GM12878 (cell line): ENCODE results near the gene MTHFD1. TPM values are rescaled to one million over a fixed set of nuclear protein-coding genes. Genes with fewer than 3 reads are reported as not detected.

Source experiments
- DPF2 ChIP-seq: fragments of 450-650 bp; IDR thresholded peaks from 2 replicates; pipeline ENCODE4 v1.6.1; 2017; ENCODE audit warnings: mild to moderate bottlenecking
- EZH2 ChIP-seq: IDR thresholded peaks from 2 replicates; pipeline ENCODE4 v1.6.1; 2012; ENCODE audit warnings: low read depth, mild to moderate bottlenecking, control low read depth, inconsistent platforms, low read length, borderline replicate concordance; ENCODE audit not compliant: control insufficient read depth
- FOS ChIP-seq: IDR thresholded peaks from 3 replicates; pipeline ENCODE4 v1.6.1; 2011; ENCODE audit warnings: borderline replicate concordance; ENCODE audit not compliant: insufficient read length; ENCODE audit errors: extremely low read depth
- FOXK2 ChIP-seq: fragments of 450-650 bp; IDR thresholded peaks from 2 replicates; pipeline ENCODE4 v1.6.1; 2017; ENCODE audit warnings: mild to moderate bottlenecking, moderate library complexity
- GABPA ChIP-seq: IDR thresholded peaks from 2 replicates; pipeline ENCODE4 v1.6.1; 2014; ENCODE audit warnings: antibody characterized with exemption, low read depth, mild to moderate bottlenecking, inconsistent platforms
- RBBP5 ChIP-seq: fragments of 200-600 bp; sonication (generic); conservative IDR thresholded peaks from 2 replicates; pipeline ENCODE4 v1.6.1; 2016
- SIN3A ChIP-seq: IDR thresholded peaks from 2 replicates; pipeline ENCODE4 v1.6.1; 2012; ENCODE audit warnings: low read depth, low read length, improper control_type of control experiment
- SP1 ChIP-seq: IDR thresholded peaks from one replicate; pipeline ENCODE4 v1.6.1; 2011; ENCODE audit warnings: low read depth, low read length
- SREBF2 ChIP-seq: IDR thresholded peaks from 2 replicates; pipeline ENCODE4 v1.6.1; 2012; ENCODE audit warnings: mild to moderate bottlenecking, low read length
- SUPT20H ChIP-seq: IDR thresholded peaks from 2 replicates; pipeline ENCODE4 v1.6.1; 2011; ENCODE audit warnings: low read depth, mild to moderate bottlenecking, low read length, moderate library complexity, borderline replicate concordance; ENCODE audit not compliant: control insufficient read depth
- TCF12 ChIP-seq: IDR thresholded peaks from 2 replicates; pipeline ENCODE4 v1.6.1; 2011; ENCODE audit warnings: low read depth, mild to moderate bottlenecking, low read length
- ZNF217 ChIP-seq: fragments of 450-650 bp; IDR thresholded peaks from 2 replicates; pipeline ENCODE4 v1.6.1; 2017; ENCODE audit warnings: antibody characterized with exemption, mild to moderate bottlenecking
- polyA plus RNA-seq, 11 experiments: library from polyadenylated mRNA; depleted of rRNA in 4 of 11; unstranded in 6 of 11; stranded (reverse) in 5 of 11; fragments of >200 nt; fragmentation: Nextera tagmentation in 4 of 11; fragmentation: Illumina TruSeq in 1 of 11; extraction: Ambion mirVana in 4 of 11; extraction: Trizol in 1 of 11; gene quantifications; 1 replicate in 1 of 11; 2 replicates in 10 of 11; pipeline versions ENCODE4 v1.2.1 to v1.2.3, GENCODE V29; 2011 to 2016; ENCODE audit warnings: inconsistent platforms in 2 of 11, missing spikeins in 2 of 11, low read depth in 1 of 11
- total RNA-seq, 4 experiments: library from RNA; depleted of rRNA in 3 of 4; stranded (reverse); fragments of >200 nt in 3 of 4; fragmentation: Illumina TruSeq in 1 of 4; extraction: Trizol in 1 of 4; gene quantifications; 2 replicates each; pipeline versions ENCODE4 v1.2.1 to v1.2.3, GENCODE V29; 2013 to 2021
- TF ChIP-seq, protein P1 (sequence below): IDR thresholded peaks from 2 replicates; pipeline ENCODE4 v1.6.1; 2011; ENCODE audit warnings: borderline replicate concordance, low read depth, mild to moderate bottlenecking, moderate library complexity, low read length; ENCODE audit not compliant: insufficient read depth, poor library complexity, severe bottlenecking

Gene MTHFD1
- total and polyA plus RNA-seq, 10 of the 15 experiments (the other 5 are each of a cell fraction or from before 2014, with no cell fraction given) = 99.3 to 310 (median 173) TPM

DNA sequence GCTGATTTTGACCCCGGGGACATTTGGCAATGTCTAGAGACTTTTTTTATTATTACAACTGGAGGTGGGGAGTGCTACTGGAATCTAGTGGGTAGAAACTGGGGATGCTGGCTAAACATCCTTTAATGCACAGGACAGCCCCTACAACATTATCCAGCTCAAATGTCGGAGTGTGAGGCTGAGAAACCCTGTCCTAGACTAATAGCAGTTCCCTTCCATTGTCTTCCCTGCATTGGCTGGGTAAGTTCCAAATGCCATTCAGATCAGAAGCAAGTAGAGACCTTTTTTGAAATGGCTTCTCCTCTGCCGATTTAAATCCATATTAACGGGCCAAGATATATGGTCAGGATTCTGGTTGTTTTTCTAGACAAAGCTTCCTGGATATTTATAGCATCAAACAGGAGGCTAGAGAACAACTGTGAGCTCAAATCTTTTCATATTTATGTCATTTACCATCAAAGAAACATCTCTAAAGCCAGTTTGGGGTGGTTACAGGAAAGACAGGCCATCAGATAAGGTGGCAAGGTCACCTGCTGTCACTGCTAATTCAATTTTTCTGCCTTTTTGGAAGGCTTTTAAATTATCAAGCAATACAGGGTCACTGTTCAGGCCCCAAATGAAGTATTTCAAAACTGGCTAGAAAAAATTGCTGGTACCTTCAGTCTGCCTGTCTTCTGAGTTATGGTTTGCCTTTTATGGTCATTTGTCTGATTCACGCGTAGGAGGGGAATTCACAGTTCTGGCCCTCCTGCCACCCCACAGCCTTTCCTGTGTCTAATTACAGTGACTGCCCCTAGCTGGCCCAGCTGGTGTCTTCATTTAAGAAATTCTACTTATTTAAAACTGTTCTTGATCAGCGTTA is 57.1 kb downstream of the MTHFD1 start (continued):
- no peak for TF ChIP-seq SIN3A
- TF ChIP-seq EZH2 = peak; percentile 80; the same call in 1 of the 2 replicates
- no peak for TF ChIP-seq FOXK2
- TF ChIP-seq SP1 = peak; percentile 63
- TF ChIP-seq, protein P1, sequence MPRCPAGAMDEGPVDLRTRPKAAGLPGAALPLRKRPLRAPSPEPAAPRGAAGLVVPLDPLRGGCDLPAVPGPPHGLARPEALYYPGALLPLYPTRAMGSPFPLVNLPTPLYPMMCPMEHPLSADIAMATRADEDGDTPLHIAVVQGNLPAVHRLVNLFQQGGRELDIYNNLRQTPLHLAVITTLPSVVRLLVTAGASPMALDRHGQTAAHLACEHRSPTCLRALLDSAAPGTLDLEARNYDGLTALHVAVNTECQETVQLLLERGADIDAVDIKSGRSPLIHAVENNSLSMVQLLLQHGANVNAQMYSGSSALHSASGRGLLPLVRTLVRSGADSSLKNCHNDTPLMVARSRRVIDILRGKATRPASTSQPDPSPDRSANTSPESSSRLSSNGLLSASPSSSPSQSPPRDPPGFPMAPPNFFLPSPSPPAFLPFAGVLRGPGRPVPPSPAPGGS = no peak
- no peak for TF ChIP-seq SUPT20H
- no peak for TF ChIP-seq GABPA
- peak; percentile 88 for TF ChIP-seq TCF12
- 0 out of 2 replicates have a peak, but pooled peaks have one; percentile 37 for TF ChIP-seq DPF2
- no peak for TF ChIP-seq RBBP5
- no peak for TF ChIP-seq ZNF217
- no peak for TF ChIP-seq SREBF2
- TF ChIP-seq FOS = no peak
